Retina (tissue), 1 donor: ENCODE results near the gene ABHD4.
"Not testable (repeated sequence)": the region's sequence is repeated elsewhere in the genome, so short reads cannot be mapped to it uniquely, and the experiment has no call there.

Experiments used
- DNase-seq: peaks from one replicate; pipeline ENCODE4 v3.0.0-alpha.2; 2016

Gene ABHD4

GRCh38 chr14:22593189-22593588, 4.9 kb upstream of the ABHD4 start:
- DNase-seq, result no peak

- DNase-seq, result no peak
Measured at GRCh38 chr14:22593601-22594000, 4.5 kb upstream of the ABHD4 start.

GRCh38 chr14:22594156-22594716, 3.9 kb upstream of the ABHD4 start:
- DNase-seq, result no peak

GRCh38 chr14:22596354-22596879, 1.7 kb upstream of the ABHD4 start:
- no peak for DNase-seq

GRCh38 chr14:22597265-22597664, 835 bp upstream of the ABHD4 start:
- no peak for DNase-seq

- no peak for DNase-seq
Measured at GRCh38 chr14:22597771-22598098, 365 bp upstream of the ABHD4 start.

GRCh38 chr14:22598896-22599244, 770 bp downstream of the ABHD4 start:
- DNase-seq, result no peak

GRCh38 chr14:22599349-22599748, 1.2 kb downstream of the ABHD4 start:
- no peak for DNase-seq

GRCh38 chr14:22600027-22600426, 1.9 kb downstream of the ABHD4 start:
- DNase-seq, result no peak

- no peak for DNase-seq
Measured at GRCh38 chr14:22601456-22601855, 3.4 kb downstream of the ABHD4 start.

- no peak for DNase-seq
Measured at GRCh38 chr14:22601996-22602395, 3.9 kb downstream of the ABHD4 start.

GRCh38 chr14:22602862-22603261, 4.8 kb downstream of the ABHD4 start:
- DNase-seq, result no peak

- DNase-seq, result no peak
Measured at GRCh38 chr14:22606380-22606779, 8.3 kb downstream of the ABHD4 start.

GRCh38 chr14:22607291-22607690, 9.2 kb downstream of the ABHD4 start:
- DNase-seq, result no peak

- no peak for DNase-seq
Measured at GRCh38 chr14:22610931-22611330, 12.8 kb downstream of the ABHD4 start.

- DNase-seq, result no peak
Measured at GRCh38 chr14:22613106-22613695, 15.1 kb downstream of the ABHD4 start.

- no peak for DNase-seq
Measured at GRCh38 chr14:22613736-22614239, 15.7 kb downstream of the ABHD4 start.

- DNase-seq, result no peak
Measured at GRCh38 chr14:22614240-22614799, 16.2 kb downstream of the ABHD4 start.

- not testable (repeated sequence) for DNase-seq
Measured at GRCh38 chr14:22615765-22616164, 17.7 kb downstream of the ABHD4 start.

GRCh38 chr14:22622255-22622654, 24.2 kb downstream of the ABHD4 start:
- DNase-seq, result no peak

GRCh38 chr14:22623047-22623446, 24.9 kb downstream of the ABHD4 start:
- no peak for DNase-seq

GRCh38 chr14:22626590-22626989, 28.5 kb downstream of the ABHD4 start:
- DNase-seq, result no peak

- DNase-seq, result no peak
Measured at GRCh38 chr14:22627506-22628263, 29.6 kb downstream of the ABHD4 start.

GRCh38 chr14:22629361-22629760, 31.3 kb downstream of the ABHD4 start:
- DNase-seq, result no peak
